Measurements from ENCODE around the gene NFX1. TPM values are rescaled to one million over a fixed set of nuclear protein-coding genes. Genes with fewer than 3 reads are reported as not detected.

Gene NFX1
- polyA plus RNA-seq, 3 donors = 4.3 to 26.3 (median 8.1) TPM

- Histone ChIP-seq H3K27me3 (ENCODE audit: control insufficient read depth in 2 of 2, insufficient read depth in 2 of 2, low read length in 2 of 2) (no peaks in the 10 kb centered on the region), H4K20me1 (ENCODE audit: insufficient read depth, low read length) (no peaks in the 10 kb centered on the region), H3K4me1 (ENCODE audit: control insufficient read depth in 1 of 2, insufficient read depth in 2 of 2, low read length in 2 of 2) (no peaks in the 10 kb centered on the region), H3K9me3 (replicated peaks in 1 of 2; ENCODE audit: control insufficient read depth in 1 of 2, insufficient read depth in 1 of 2, low read length in 2 of 2) (no peaks in the 10 kb centered on the region), H3K9ac (ENCODE audit: insufficient read depth, low read length, poor library complexity, severe bottlenecking) (no peak overlapping the region), H3K4me2 (replicated peaks; ENCODE audit: extremely low read depth, low read length, poor library complexity, severe bottlenecking) (no peak overlapping the region), H3K4me3 (replicated peaks in 1 of 3; ENCODE audit: low read depth in 2 of 3, low read length in 3 of 3) (no peak overlapping the region), H3K79me2 (ENCODE audit: insufficient read depth, low read length) (no peaks in the 10 kb centered on the region), H3K27ac (ENCODE audit: low read depth in 1 of 2, low read length in 2 of 2) (no peak overlapping the region), H3K36me3 (replicated peaks in 1 of 2; ENCODE audit: control insufficient read depth in 1 of 2, insufficient read depth in 2 of 2, low read length in 2 of 2) (no peaks in the 10 kb centered on the region), H2AFZ (ENCODE audit: insufficient read depth, low read depth, low read length, poor library complexity, severe bottlenecking) (no peak overlapping the region)
- H3K4me1 Mint-ChIP-seq = peaks cover 2% of the 10 kb centered on the region
- no peaks in the 10 kb centered on the region for H3K36me3 Mint-ChIP-seq
- no peak for TF ChIP-seq CTCF (IDR thresholded peaks at IDR 0.05)
- WGBS (ENCODE audit: insufficient coverage) = 88% methylated on average over 1 of the region's 4 CpGs
- H3K27ac Mint-ChIP-seq = peak overlapping the region in 1 of 7 donors; percentile 46
- no peak overlapping the region for H3K4me3 Mint-ChIP-seq
- intact Hi-C loops (cut with micrococcal nuclease) = no loop called here
- peaks cover 0 to 4% (median 0%) of the 10 kb centered on the region in 7 donors for H3K9me3 Mint-ChIP-seq
- H3K27me3 Mint-ChIP-seq (ENCODE audit: low read depth in 3 of 3) = peaks cover 1 to 4% (median 2%) of the 10 kb centered on the region in 3 donors
- no peak for DNase-seq
Measured at GRCh38 chr9:33404788-33405362, 114.6 kb downstream of the NFX1 start.

- Histone ChIP-seq H3K9me3 (replicated peaks in 1 of 2; ENCODE audit: control insufficient read depth in 1 of 2, insufficient read depth in 1 of 2, low read length in 2 of 2) (no peaks in the 10 kb centered on the region), H3K9ac (ENCODE audit: insufficient read depth, low read length, poor library complexity, severe bottlenecking) (no peak overlapping the region), H3K4me2 (replicated peaks; ENCODE audit: extremely low read depth, low read length, poor library complexity, severe bottlenecking) (no peak overlapping the region), H3K79me2 (ENCODE audit: insufficient read depth, low read length) (no peaks in the 10 kb centered on the region), H3K4me3 (replicated peaks in 1 of 3; ENCODE audit: low read depth in 2 of 3, low read length in 3 of 3) (no peak overlapping the region), H3K4me1 (ENCODE audit: control insufficient read depth in 1 of 2, insufficient read depth in 2 of 2, low read length in 2 of 2) (no peaks in the 10 kb centered on the region), H3K27ac (ENCODE audit: low read depth in 1 of 2, low read length in 2 of 2) (no peak overlapping the region), H4K20me1 (ENCODE audit: insufficient read depth, low read length) (no peaks in the 10 kb centered on the region), H3K36me3 (replicated peaks in 1 of 2; ENCODE audit: control insufficient read depth in 1 of 2, insufficient read depth in 2 of 2, low read length in 2 of 2) (no peaks in the 10 kb centered on the region), H2AFZ (ENCODE audit: insufficient read depth, low read depth, low read length, poor library complexity, severe bottlenecking) (no peak overlapping the region), H3K27me3 (ENCODE audit: control insufficient read depth in 2 of 2, insufficient read depth in 2 of 2, low read length in 2 of 2) (no peaks in the 10 kb centered on the region)
- intact Hi-C loops (cut with micrococcal nuclease) = no loop called here
- TF ChIP-seq CTCF (IDR thresholded peaks at IDR 0.05) = no peak
- peaks cover 2% of the 10 kb centered on the region for H3K4me1 Mint-ChIP-seq
- no peaks in the 10 kb centered on the region for H3K36me3 Mint-ChIP-seq
- WGBS (ENCODE audit: insufficient coverage) = 86% methylated on average over 1 of the region's 3 CpGs
- no peak overlapping the region for H3K27ac Mint-ChIP-seq
- DNase-seq = no peak
- H3K27me3 Mint-ChIP-seq (ENCODE audit: low read depth in 3 of 3) = peaks cover 1 to 4% (median 2%) of the 10 kb centered on the region in 3 donors
- H3K9me3 Mint-ChIP-seq = peaks cover 0 to 7% (median 0%) of the 10 kb centered on the region in 7 donors
- H3K4me3 Mint-ChIP-seq = no peak overlapping the region
Measured at GRCh38 chr9:33407061-33407460, 116.7 kb downstream of the NFX1 start.

All from CD14-positive monocyte (primary cell).